ENCODE results near the gene MRAP2.
"Not testable (repeated sequence)": the region's sequence is repeated elsewhere in the genome, so short reads cannot be mapped to it uniquely, and the experiment has no call there.

MRAP2 gene

DNA sequence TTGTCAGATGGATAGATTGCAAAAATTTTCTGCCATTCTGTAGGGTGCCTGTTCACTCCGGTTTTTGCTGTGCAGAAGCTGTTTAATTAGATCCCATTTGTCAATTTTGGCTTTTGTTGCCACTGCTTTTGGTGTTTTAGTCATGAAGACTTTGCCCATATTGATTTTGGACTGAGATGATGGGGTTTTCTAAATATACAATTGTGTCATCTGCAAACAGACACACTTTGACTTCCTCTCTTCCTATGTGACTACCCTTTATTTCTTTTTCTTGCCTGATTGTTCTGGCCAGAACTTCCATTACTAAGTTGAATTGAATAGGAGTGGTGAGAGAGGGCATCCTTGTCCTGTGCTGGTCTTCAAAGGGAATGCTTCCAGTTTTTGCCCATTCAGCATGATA lies 96.0 kb downstream of the MRAP2 start:
- not testable (repeated sequence) for DNase-seq (ENCODE audit: low spot score)

DNA sequence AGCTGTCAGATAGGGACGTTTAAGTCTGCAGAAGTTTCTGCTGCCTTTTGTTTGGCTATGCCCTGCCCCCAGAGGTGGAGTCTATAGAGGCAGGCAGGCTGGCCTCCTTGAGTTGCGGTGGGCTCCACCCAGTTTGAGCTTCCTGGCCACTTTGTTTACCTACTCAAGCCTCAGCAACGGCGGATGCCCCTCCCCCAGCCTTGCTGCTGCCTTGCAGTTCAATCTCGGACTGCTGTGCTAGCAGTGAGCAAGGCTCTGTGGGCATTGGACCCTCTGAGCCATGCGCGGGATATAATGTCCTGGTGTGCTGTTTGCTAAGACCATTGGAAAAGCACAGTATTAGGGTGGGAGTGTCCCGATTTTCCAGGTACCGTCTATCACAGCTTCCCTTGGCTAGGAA lies 99.8 kb downstream of the MRAP2 start:
- not testable (repeated sequence) for DNase-seq (ENCODE audit: low spot score)

DNA sequence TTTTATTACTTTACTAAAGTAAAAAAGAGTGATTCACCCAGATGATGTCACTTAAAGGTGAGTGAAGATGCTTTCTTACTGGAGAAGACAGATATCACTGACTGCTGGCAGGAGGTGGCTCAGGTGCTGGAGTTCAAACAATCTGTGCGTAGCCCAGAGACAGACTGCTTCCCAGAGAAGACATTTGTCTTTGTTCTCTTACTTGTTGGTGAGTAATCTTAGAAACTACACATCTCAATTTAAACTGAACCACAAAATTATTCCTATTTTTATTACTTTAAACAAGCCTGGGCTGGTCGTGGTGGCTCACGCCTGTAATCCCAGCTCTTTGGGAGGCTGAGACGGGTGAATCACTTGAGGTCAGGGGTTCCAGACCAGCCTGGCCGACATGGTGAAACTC lies 101.7 kb downstream of the MRAP2 start:
- DNase-seq (ENCODE audit: low spot score), result no peak

DNA sequence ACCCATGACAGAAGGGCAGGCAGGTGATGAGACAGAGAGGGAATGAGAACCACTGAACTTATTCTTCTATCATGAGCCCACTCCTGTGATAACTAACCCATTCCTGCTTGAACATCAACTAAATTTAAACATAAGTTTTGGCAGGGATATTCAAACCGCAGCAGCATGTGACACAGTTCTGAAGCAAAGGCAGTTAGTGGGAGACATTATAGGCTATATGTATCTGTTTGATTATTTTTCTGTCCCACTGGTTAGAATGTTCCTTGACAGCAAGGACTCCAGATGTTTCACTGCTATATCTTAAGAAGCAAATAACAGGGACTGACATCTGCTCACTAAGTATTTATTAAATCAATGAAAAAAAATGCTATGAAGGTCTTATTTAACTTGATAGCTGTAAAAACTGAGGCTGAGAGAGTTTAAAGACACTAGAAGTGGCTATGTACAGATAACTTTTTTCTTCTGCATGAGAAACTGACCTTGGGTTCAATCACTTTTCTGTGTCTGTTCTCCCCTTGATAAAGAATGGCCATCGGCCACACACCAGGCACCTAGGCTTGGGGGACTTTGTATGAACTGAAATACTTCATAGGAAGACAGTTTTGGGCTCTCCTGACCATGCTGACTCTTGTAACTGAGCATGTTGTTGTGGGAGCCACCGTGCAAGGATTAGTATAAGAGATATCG lies 102.9 kb downstream of the MRAP2 start:
- no peak for DNase-seq (ENCODE audit: low spot score)

DNA sequence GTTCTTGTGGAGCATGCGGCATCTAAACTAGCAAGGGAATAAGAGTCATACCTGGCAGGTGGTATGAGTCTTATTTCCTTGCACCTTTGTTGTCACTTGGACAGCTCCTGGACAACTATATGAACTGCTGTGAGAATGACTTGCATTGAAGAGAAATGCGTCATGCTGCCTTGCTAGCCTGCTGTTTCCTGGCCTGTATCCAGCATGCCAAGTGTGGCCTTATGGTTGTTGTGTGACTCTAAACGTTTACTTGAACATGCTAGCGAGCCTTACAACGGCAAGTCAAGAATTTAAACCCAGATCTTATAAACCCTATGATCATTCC lies 103.4 kb downstream of the MRAP2 start:
- DNase-seq (ENCODE audit: low spot score), result no peak

DNA sequence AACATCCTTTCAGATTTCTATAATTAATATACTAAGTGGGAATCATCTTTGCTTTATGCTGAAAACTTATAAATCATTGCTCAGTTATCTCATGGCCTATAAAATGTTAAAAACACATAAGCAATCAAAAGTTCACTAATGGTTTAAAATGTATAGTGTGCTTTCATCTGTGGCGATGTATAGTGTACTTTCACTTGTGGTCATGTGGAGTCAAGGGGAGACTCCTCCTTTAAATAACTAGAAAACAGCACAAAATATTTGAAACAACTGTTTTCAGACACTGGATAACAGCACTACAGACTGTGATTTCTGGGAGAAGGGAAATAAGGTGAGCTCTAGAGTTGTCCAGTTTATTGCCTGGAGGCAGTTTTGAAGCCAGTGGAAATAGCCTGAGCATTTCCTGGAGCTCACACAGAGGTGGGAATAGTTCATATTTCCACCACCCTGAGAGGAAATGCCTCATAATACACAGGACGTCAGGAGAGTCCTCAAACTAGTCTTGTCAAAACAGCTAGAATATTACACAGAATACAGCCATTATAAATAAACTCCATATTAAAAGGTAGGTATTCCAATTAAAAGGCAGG lies 104.5 kb downstream of the MRAP2 start:
- DNase-seq (ENCODE audit: low spot score), result no peak

DNA sequence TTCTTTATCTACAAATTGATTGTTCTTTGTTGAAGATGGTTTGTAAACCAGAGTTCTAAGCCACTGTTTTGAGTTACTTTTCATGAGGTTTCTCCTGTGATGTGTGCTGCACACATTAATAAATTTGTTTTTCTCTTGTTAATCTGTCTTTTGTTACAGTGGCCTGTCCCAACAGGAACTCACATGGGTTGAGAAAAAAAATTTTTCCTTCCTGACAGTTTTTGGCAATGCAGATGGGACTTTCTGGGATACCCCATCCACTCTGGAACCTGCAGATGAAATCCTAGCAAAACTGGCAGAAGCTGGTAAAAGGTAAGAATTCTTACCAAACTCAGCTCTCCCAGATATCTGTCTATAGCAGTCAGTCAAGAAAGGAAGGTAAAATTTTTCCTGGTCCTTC lies 105.7 kb downstream of the MRAP2 start:
- no peak for DNase-seq (ENCODE audit: low spot score)

Measured in AG20443 (cell line).